GM10266 (cell line): Measurements from ENCODE around the gene HSPA12B.

Source experiments
- DNase-seq: peaks from one replicate; pipeline ENCODE4 v3.0.0; 2012; ENCODE audit errors: extremely low spot score
- TF ChIP-seq, protein P1 (sequence below): IDR thresholded peaks from 2 replicates; pipeline ENCODE4 v1.5.1; 2012; ENCODE audit warnings: mild to moderate bottlenecking, low read depth; ENCODE audit not compliant: control insufficient read depth, insufficient read depth; ENCODE audit errors: missing control alignments

HSPA12B gene

DNA sequence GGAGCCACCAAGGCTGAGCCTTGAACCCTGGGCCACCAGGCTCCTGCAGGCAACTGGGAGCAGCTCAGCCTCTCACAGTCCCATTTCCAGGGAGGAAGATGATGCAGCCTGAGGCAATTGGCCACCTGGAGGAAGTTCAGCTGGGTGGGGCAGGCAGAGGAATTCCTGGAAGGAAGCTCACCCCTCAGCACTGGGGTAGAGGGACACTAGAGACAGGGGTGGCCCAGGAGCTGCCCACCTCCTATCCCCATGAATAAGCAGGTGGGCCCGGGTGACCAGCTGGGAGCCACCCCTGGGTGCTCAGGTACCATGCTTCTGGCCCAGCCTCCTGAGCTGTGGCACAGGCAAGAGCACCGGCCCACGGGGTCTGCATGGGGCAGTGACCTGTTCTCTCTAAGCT is 3.6 kb upstream of the HSPA12B start:
- no peak for DNase-seq

DNA sequence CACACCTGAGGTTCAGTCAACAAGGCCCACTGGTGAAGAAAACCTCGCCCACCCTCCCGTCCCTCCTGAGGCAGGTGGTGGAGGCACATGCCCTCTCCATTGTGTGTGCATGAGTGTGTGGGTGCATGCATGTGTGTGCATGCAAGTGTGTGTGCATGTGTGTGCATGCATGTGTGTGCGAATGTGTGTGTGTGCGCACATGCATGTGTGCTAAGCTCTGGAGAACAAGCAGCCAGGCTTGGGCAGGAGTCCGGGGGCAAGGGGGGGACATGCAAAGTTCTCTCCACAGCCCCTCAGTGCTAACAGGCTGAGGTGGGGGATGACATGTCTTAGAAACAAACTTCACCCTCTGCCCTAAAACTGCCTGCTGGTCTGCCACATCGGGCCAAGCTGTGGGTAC is 3.1 kb upstream of the HSPA12B start:
- DNase-seq: no peak
- TF ChIP-seq, protein P1, sequence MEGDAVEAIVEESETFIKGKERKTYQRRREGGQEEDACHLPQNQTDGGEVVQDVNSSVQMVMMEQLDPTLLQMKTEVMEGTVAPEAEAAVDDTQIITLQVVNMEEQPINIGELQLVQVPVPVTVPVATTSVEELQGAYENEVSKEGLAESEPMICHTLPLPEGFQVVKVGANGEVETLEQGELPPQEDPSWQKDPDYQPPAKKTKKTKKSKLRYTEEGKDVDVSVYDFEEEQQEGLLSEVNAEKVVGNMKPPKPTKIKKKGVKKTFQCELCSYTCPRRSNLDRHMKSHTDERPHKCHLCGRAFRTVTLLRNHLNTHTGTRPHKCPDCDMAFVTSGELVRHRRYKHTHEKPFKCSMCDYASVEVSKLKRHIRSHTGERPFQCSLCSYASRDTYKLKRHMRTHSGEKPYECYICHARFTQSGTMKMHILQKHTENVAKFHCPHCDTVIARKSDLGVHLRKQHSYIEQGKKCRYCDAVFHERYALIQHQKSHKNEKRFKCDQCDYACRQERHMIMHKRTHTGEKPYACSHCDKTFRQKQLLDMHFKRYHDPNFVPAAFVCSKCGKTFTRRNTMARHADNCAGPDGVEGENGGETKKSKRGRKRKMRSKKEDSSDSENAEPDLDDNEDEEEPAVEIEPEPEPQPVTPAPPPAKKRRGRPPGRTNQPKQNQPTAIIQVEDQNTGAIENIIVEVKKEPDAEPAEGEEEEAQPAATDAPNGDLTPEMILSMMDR: no peak

More for the DNA sequence above, 3.6 kb upstream of the HSPA12B start:
- TF ChIP-seq, protein P1: no peak

DNA sequence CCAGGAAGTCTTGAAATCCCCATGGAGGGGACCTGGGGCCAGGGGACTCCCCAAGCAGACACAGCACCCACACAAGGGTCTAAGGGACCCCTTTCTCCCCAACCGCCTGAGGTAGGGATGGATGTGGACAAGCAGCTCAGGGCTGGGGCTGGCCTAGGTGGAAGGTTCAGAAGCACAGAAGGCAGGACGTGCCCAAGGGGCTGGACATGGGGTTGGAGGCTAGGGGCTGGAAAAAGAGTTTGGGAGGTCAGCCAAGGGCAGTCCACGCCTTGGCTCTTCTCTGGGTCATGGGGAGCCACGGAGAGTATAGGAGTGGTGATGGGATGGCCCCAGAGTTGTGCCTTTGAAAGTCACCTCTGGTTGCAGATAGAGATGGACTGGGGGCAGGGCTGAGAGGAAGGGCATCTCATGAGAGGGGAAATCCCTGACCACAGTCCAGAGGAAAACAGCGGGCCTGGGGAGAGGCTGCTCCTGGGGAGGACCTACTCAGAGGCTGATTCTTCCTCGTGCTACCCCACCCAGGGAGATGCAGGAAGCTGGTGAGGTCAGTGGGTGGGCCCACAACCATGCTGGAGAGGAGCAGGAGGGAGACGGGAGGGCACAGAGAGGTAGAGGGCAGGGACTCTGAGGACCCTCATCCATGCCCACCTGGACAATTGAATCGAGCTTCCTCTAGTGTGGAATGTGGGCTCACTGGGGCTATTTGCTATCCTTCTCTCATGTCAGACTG is 2.5 kb upstream of the HSPA12B start:
- DNase-seq: no peak

DNA sequence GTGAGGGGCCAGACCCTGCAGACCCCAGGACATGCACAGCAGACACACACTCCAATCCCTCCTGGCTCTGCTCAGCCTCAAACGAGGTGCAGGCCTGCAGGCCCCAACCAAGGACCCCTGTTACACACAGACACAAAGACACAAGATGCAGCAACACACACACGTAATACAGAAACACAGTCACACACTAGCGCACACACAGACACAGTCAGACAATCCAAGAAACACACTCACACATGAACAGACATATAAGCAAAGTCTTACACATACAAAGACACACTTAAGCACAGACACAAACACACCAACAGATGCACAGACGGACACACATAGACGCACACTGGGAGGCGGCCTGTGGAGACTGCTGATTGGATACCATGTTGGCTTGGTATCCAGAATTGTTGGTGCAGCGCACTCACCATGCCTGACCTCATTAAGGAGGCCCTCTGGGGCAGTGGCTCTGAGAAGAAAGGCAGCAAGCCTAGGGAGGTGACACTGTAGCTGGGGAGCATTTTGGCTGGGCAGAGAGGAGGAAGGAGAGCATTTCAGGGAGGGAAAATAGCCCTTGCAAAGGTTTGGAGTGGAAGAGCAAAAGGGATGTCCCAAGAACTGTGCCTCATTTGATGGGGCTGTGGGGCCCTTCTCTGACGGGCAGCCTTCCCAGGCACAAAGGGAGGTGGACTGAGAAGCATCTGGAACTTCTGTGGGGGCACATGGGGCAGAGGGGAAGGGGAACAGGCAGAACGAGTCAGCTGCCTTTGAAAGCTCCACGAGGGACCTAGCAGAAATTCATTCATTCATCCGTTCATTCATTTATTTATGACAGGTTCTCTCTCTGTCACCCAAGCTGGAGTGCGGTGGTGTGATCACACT is 1.4 kb upstream of the HSPA12B start:
- TF ChIP-seq, protein P1: no peak
- no peak for DNase-seq

More for the DNA sequence above, 2.5 kb upstream of the HSPA12B start:
- TF ChIP-seq, protein P1: no peak

DNA sequence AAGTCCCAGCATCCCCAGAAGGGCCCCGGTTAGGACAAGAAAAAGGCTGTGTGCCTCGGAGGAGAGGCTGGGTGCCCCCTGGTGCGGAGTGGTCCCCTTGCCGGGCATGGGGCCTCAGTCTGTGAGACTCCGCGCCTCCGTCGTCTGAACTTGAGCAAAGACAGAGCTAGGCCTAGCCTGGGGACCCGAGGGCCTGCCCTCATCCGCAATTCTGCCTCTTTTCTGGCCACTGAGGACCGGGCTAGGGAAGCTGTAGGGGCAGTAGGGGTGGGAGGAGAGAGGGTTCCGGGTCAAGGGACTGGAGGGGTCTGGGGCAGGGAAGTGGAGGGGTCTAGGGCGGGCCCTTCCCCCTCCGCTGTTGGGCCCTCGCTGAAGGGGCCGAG is 550 bp upstream of the HSPA12B start:
- TF ChIP-seq, protein P1: no peak
- no peak for DNase-seq

DNA sequence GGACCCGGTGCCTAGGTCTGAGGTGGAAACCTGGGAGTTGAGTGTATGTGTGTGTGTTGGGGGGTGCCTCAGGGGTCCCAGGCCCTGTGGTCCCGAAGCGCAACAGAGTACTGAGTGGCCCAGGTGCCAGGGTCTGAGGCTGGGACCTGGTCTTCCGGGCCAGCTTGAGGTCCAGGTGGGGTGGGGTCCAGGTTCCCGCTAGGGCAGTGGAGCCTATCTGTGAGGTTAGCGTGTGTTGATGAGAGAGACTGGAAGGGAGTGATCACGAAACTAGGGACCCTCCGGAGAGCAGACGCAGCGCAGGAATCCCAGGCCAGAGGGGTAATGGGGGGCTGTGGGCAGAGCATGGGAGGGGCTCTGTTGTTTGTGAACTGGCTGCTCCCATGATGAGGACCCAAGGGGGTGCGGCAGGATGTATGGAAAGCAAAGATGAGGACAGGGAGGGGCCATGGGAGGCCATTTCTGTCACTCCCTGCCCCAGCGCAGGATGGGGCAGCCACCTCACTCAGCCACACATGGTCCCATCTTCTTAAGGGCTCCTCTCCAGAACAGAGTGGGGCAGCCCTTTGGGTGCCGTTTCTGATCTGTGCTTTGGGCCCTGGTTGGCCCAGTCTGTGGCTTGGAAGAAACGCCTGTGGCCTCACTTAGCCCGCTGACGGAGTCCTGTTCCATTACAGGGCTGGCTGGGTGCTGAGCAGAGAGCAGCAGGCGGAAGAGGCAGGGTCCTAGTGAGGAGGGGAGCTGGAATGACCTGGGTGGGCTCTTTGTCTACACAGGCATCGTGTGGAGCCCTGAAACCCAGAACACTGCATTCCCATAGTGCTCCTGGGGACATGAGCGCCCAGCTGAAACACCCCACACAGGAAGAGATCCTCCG is 872 bp downstream of the HSPA12B start:
- DNase-seq: no peak
- TF ChIP-seq, protein P1: no peak
